ENCODE data around the gene N4BP3.

DNA sequence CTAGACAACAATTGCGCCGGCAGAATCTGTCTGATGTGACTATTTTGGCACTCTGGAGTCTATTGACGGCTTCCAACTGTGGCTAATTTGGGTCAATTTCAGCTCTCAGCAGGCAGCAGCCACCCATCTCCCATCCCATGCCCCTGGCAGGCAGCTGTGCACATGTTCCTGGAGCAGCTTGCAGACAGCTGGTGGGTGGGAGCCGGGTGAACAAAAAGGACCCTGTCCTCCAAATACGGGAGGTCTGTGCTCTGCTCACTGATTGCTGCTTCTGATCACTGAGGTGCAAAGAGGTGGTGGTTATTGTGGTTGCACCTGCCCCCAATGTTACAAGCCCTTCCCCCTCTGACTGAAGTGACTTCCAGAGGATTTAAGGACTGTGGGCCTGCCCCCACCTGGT is 45.0 kb upstream of the N4BP3 start:
- TF ChIP-seq, protein P1, sequence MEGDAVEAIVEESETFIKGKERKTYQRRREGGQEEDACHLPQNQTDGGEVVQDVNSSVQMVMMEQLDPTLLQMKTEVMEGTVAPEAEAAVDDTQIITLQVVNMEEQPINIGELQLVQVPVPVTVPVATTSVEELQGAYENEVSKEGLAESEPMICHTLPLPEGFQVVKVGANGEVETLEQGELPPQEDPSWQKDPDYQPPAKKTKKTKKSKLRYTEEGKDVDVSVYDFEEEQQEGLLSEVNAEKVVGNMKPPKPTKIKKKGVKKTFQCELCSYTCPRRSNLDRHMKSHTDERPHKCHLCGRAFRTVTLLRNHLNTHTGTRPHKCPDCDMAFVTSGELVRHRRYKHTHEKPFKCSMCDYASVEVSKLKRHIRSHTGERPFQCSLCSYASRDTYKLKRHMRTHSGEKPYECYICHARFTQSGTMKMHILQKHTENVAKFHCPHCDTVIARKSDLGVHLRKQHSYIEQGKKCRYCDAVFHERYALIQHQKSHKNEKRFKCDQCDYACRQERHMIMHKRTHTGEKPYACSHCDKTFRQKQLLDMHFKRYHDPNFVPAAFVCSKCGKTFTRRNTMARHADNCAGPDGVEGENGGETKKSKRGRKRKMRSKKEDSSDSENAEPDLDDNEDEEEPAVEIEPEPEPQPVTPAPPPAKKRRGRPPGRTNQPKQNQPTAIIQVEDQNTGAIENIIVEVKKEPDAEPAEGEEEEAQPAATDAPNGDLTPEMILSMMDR (IDR thresholded peaks at IDR 0.05): no peak
- TF ChIP-seq ZFX (IDR thresholded peaks at IDR 0.05; ENCODE audit: borderline replicate concordance): no peak
